Glutamatergic neuron (in vitro differentiated cells): ENCODE data around the gene SURF4. TPM values are rescaled to one million over a fixed set of nuclear protein-coding genes. Genes with fewer than 3 reads are reported as not detected.

Experiments
- DNase-seq: peaks from one replicate; pipeline ENCODE4 v3.0.0; 2022
- H3K27ac Mint-ChIP-seq: one replicate; pipeline ENCODE4 v1.8.0; 2020; ENCODE audit warnings: mild to moderate bottlenecking, mixed read lengths, inconsistent platforms; ENCODE audit not compliant: unreplicated experiment
- H3K27me3 Mint-ChIP-seq: one replicate; pipeline ENCODE4 v1.8.0; 2020; ENCODE audit warnings: mild to moderate bottlenecking, moderate library complexity, mixed read lengths, inconsistent platforms; ENCODE audit not compliant: unreplicated experiment
- H3K36me3 Mint-ChIP-seq: one replicate; pipeline ENCODE4 v1.8.0; 2020; ENCODE audit warnings: mild to moderate bottlenecking, mixed read lengths, inconsistent platforms; ENCODE audit not compliant: unreplicated experiment
- H3K4me1 Mint-ChIP-seq: one replicate; pipeline ENCODE4 v1.8.0; 2020; ENCODE audit warnings: mild to moderate bottlenecking, low read depth, mixed read lengths, inconsistent platforms; ENCODE audit not compliant: unreplicated experiment
- H3K4me3 Mint-ChIP-seq: one replicate; pipeline ENCODE4 v1.8.0; 2020; ENCODE audit warnings: mild to moderate bottlenecking, mixed read lengths, inconsistent platforms; ENCODE audit not compliant: unreplicated experiment
- H3K9me3 Mint-ChIP-seq: one replicate; pipeline ENCODE4 v1.8.0; 2020; ENCODE audit warnings: mild to moderate bottlenecking, moderate library complexity, mixed read lengths, inconsistent platforms; ENCODE audit not compliant: unreplicated experiment
- CTCF ChIP-seq: fragments of 200-600 bp; sonication (generic); IDR thresholded peaks from one replicate; pipeline ENCODE4 v1.5.0; 2021; ENCODE audit not compliant: partially characterized antibody, unreplicated experiment
- total RNA-seq: library from RNA; stranded (reverse); fragmentation: NEBNext Ultra II Directional; extraction: Animal tissue kit (Norgen Biotek cat#: 25700); gene quantifications from one replicate; pipeline ENCODE4 v1.2.1, GENCODE V29; 2021; ENCODE audit not compliant: unreplicated experiment

The SURF4 gene
- total RNA-seq, 1 donor from 2014 or later = 111 TPM

GRCh38 chr9:133390713-133391112 is 14.9 kb upstream of the SURF4 start:
- H3K4me3 Mint-ChIP-seq = no peak overlapping the region
- no peak for DNase-seq
- no peak overlapping the region for H3K27ac Mint-ChIP-seq
- peaks cover 5% of the 10 kb centered on the region for H3K27me3 Mint-ChIP-seq
- peaks cover 2% of the 10 kb centered on the region for H3K9me3 Mint-ChIP-seq
- no peak for TF ChIP-seq CTCF
- H3K36me3 Mint-ChIP-seq = no peaks in the 10 kb centered on the region
- peaks cover 2% of the 10 kb centered on the region for H3K4me1 Mint-ChIP-seq

GRCh38 chr9:133389562-133389961 is 13.7 kb upstream of the SURF4 start:
- no peak for DNase-seq
- peaks cover 5% of the 10 kb centered on the region for H3K27me3 Mint-ChIP-seq
- H3K27ac Mint-ChIP-seq = no peak overlapping the region
- peaks cover 2% of the 10 kb centered on the region for H3K9me3 Mint-ChIP-seq
- H3K4me3 Mint-ChIP-seq = no peak overlapping the region
- H3K4me1 Mint-ChIP-seq = peaks cover 2% of the 10 kb centered on the region
- no peak for TF ChIP-seq CTCF
- H3K36me3 Mint-ChIP-seq = no peaks in the 10 kb centered on the region

- Mint-ChIP-seq H3K9me3 (peaks cover 2% of the 10 kb centered on the region), H3K27me3 (peaks cover 5% of the 10 kb centered on the region), H3K36me3 (no peaks in the 10 kb centered on the region), H3K4me1 (peaks cover 2% of the 10 kb centered on the region), H3K27ac (no peak overlapping the region), H3K4me3 (no peak overlapping the region)
- TF ChIP-seq CTCF = no peak
- DNase-seq = no peak
Observed at GRCh38 chr9:133389025-133389557, 13.2 kb upstream of the SURF4 start.

- no peaks in the 10 kb centered on the region for H3K36me3 Mint-ChIP-seq
- no peak overlapping the region for H3K27ac Mint-ChIP-seq
- no peak for DNase-seq
- H3K9me3 Mint-ChIP-seq = peaks cover 2% of the 10 kb centered on the region
- H3K4me3 Mint-ChIP-seq = no peak overlapping the region
- peaks cover 2% of the 10 kb centered on the region for H3K4me1 Mint-ChIP-seq
- TF ChIP-seq CTCF = no peak
- peaks cover 5% of the 10 kb centered on the region for H3K27me3 Mint-ChIP-seq
Observed at GRCh38 chr9:133387680-133388079, 11.8 kb upstream of the SURF4 start.

GRCh38 chr9:133386338-133386737 is 10.5 kb upstream of the SURF4 start:
- Mint-ChIP-seq H3K9me3 (peaks cover 2% of the 10 kb centered on the region), H3K27ac (no peak overlapping the region), H3K36me3 (no peaks in the 10 kb centered on the region), H3K4me1 (no peaks in the 10 kb centered on the region), H3K27me3 (peaks cover 2% of the 10 kb centered on the region), H3K4me3 (no peak overlapping the region)
- no peak for DNase-seq
- no peak for TF ChIP-seq CTCF
